Endothelial cell (in vitro differentiated cells): Measurements from ENCODE around the gene EPB41L4A. TPM values are rescaled to one million over a fixed set of nuclear protein-coding genes. Genes with fewer than 3 reads are reported as not detected.

Experiments used
- DNase-seq: peaks from one replicate; pipeline ENCODE4 v3.0.0; 2021; ENCODE audit warnings: low spot score
- H3K27ac Mint-ChIP-seq: one replicate; pipeline ENCODE4 v1.8.0; 2021; ENCODE audit warnings: mixed read lengths, inconsistent platforms; ENCODE audit not compliant: unreplicated experiment
- H3K27me3 Mint-ChIP-seq: one replicate; pipeline ENCODE4 v1.8.0; 2021; ENCODE audit warnings: mild to moderate bottlenecking, moderate library complexity, mixed read lengths, inconsistent platforms; ENCODE audit not compliant: unreplicated experiment
- H3K36me3 Mint-ChIP-seq: one replicate; pipeline ENCODE4 v1.8.0; 2021; ENCODE audit warnings: mild to moderate bottlenecking, low read depth, mixed read lengths, inconsistent platforms; ENCODE audit not compliant: unreplicated experiment
- H3K4me1 Mint-ChIP-seq: one replicate; pipeline ENCODE4 v1.8.0; 2021; ENCODE audit warnings: mild to moderate bottlenecking, mixed read lengths, inconsistent platforms; ENCODE audit not compliant: unreplicated experiment
- H3K4me3 Mint-ChIP-seq: one replicate; pipeline ENCODE4 v1.8.0; 2021; ENCODE audit warnings: mild to moderate bottlenecking, mixed read lengths, inconsistent platforms; ENCODE audit not compliant: unreplicated experiment
- H3K9me3 Mint-ChIP-seq: one replicate; pipeline ENCODE4 v1.8.0; 2021; ENCODE audit warnings: mixed read lengths, inconsistent platforms; ENCODE audit not compliant: unreplicated experiment
- CTCF ChIP-seq: fragments of 200-600 bp; sonication (generic); IDR thresholded peaks from one replicate; pipeline ENCODE4 v1.5.0; 2021; ENCODE audit warnings: antibody characterized with exemption; ENCODE audit not compliant: unreplicated experiment
- total RNA-seq: library from RNA; stranded (reverse); fragmentation: NEBNext Ultra II Directional; extraction: Animal tissue kit (Norgen Biotek cat#: 25700); gene quantifications from one replicate; pipeline ENCODE4 v1.2.1, GENCODE V29; 2021; ENCODE audit not compliant: unreplicated experiment

The EPB41L4A gene
- total RNA-seq, 1 donor from 2014 or later = 50.6 TPM

DNA sequence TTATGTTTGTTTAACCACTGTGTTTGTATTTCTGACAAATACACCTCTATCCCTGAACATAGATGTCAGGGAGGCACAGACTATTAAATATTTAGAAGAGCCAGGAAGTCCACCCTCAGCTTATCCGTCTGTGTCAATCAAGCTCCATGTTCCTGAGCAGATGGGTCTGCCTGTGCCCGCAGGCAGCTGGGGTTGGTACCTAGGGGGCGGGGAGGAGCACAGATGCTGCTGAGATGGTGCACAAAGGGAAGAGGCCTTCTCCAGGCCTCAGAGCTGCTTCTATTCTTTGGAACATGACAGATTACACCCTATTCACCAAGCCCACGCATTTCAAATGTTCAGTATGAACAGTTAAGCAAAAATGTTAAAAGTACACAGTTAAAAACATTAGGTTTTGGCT lies 142.1 kb downstream of the EPB41L4A start:
- no peaks in the 10 kb centered on the region for H3K9me3 Mint-ChIP-seq

DNA sequence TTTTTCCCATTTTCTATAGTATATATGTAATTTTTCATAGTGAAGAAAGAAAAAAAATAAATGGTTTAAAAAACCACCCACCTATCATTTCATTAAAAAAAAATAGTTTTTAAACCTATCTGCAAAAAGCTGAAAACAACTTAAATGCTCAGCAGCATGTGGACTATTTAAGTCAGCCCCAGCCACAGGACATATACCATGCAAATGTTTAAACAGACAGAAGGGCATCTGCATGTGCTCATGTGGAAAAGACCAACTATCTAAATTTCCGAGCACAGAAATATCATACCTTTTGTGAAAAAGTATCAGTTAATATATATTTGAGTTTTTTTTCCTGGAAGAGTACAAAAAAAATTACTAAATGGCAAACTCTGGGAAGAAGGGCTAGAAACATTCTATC lies 143.4 kb downstream of the EPB41L4A start:
- H3K27ac Mint-ChIP-seq = no peak overlapping the region
- H3K4me3 Mint-ChIP-seq = no peak overlapping the region
- no peaks in the 10 kb centered on the region for H3K9me3 Mint-ChIP-seq
- TF ChIP-seq CTCF = no peak
- no peak for DNase-seq
- H3K27me3 Mint-ChIP-seq = no peaks in the 10 kb centered on the region
- H3K4me1 Mint-ChIP-seq = peaks cover 3% of the 10 kb centered on the region
- H3K36me3 Mint-ChIP-seq = peaks cover 3% of the 10 kb centered on the region

More for the DNA sequence above, 142.1 kb downstream of the EPB41L4A start:
- TF ChIP-seq CTCF = no peak
- no peak for DNase-seq
- H3K4me3 Mint-ChIP-seq = no peak overlapping the region
- H3K27me3 Mint-ChIP-seq = no peaks in the 10 kb centered on the region
- no peak overlapping the region for H3K27ac Mint-ChIP-seq
- no peaks in the 10 kb centered on the region for H3K4me1 Mint-ChIP-seq
- peaks cover 3% of the 10 kb centered on the region for H3K36me3 Mint-ChIP-seq

DNA sequence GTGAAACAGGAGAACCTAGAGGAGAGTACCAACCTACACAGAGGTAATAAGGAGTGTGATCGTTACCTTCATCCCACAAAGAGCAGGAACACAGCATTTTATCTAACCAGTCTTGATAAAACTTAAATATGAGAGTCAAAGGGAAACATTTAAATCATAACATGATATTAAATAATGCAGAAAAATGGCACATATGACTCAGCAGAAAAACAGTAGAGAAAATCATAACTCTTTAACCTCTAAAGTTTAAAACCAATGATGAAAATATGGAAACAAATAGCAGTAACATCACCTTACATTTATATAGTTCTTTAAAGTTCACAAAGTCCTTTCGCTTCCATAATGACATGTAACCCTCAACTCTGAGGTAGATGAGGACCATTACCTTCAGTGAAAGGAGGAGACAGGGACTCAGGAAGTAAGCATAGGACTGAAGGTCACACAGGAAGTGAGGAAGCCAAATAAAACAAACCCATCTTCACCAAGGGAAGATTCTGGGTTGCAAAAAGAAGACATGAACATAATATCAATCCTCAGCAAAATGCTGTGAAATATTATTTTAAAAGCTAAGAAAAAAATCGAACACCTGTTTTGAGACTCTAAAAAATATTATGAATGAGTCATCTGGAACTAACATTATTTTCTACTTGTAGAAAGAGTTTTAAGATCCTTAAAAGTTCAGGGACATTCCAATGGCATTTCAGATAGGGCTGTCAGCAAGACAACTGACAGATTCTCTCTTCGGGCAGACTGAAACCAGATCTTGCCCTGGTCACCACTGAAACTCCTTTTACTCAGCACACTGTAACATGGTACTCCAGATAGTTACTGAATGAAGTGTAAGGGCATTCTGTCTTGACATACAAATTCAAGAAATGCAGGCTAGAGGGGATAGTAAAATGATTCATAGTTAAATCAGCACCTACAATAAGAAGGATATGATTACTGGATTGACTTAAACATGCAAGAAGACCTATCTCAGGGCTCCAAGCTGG lies 148.5 kb downstream of the EPB41L4A start:
- peaks cover 2% of the 10 kb centered on the region for H3K27me3 Mint-ChIP-seq
- no peak for TF ChIP-seq CTCF
- H3K36me3 Mint-ChIP-seq = peaks cover 3% of the 10 kb centered on the region
- H3K27ac Mint-ChIP-seq = no peak overlapping the region
- no peak overlapping the region for H3K4me3 Mint-ChIP-seq
- H3K4me1 Mint-ChIP-seq = peaks cover 6% of the 10 kb centered on the region
- DNase-seq = no peak
- H3K9me3 Mint-ChIP-seq = no peaks in the 10 kb centered on the region

GRCh38 chr5:112267231-112267630 lies 151.8 kb downstream of the EPB41L4A start:
- Mint-ChIP-seq H3K4me1 (peaks cover 6% of the 10 kb centered on the region), H3K27me3 (peaks cover 2% of the 10 kb centered on the region), H3K27ac (no peak overlapping the region), H3K9me3 (no peaks in the 10 kb centered on the region), H3K36me3 (no peaks in the 10 kb centered on the region), H3K4me3 (no peak overlapping the region)
- DNase-seq = no peak
- TF ChIP-seq CTCF = no peak

DNA sequence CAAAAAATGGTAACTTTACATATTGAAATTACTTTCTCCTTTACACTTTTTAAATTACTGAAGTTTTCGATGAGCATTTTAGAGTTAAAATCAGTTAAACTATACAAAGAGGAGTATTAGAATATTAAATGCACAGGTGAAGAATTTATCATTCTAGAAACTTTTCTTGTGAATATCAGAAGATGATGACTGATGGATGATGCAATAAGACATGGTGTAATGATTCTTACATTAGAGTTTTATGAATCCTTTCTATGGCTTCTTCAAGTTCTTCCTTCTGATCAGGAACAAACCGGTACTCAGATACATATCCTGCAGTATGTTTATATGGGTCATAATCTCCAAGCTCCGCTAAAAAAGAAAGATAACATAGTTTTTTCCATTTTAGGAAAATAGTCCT lies 154.4 kb downstream of the EPB41L4A start:
- Mint-ChIP-seq H3K4me3 (no peak overlapping the region), H3K9me3 (no peaks in the 10 kb centered on the region), H3K4me1 (no peaks in the 10 kb centered on the region), H3K27ac (no peak overlapping the region), H3K27me3 (peaks cover 2% of the 10 kb centered on the region), H3K36me3 (no peaks in the 10 kb centered on the region)
- no peak for TF ChIP-seq CTCF
- DNase-seq = no peak
